H1 (cell line): ENCODE measurements around the gene RBM6. TPM values are rescaled to one million over a fixed set of nuclear protein-coding genes. Genes with fewer than 3 reads are reported as not detected.

Experiments used
- FOSL1 ChIP-seq: IDR thresholded peaks from 2 replicates; pipeline ENCODE4 v1.6.1; 2011; ENCODE audit warnings: mild to moderate bottlenecking, low read depth, low read length, moderate library complexity; ENCODE audit not compliant: insufficient read depth
- KDM5A ChIP-seq: fragments of 200-600 bp; IDR thresholded peaks from 2 replicates; pipeline ENCODE4 v1.7.1; 2012; ENCODE audit warnings: mild to moderate bottlenecking, low read length, inconsistent platforms, mixed read lengths
- NANOG ChIP-seq: IDR thresholded peaks from 2 replicates; pipeline ENCODE4 v1.6.1; 2011; ENCODE audit warnings: low read length, low read depth, mild to moderate bottlenecking, inconsistent platforms; ENCODE audit not compliant: insufficient read depth, poor library complexity, severe bottlenecking
- RAD21 ChIP-seq, 2 experiments: IDR thresholded peaks in 1 of 2; conservative IDR thresholded peaks in 1 of 2; 2 replicates each; pipeline ENCODE4 v1.6.1; 2011; ENCODE audit warnings: low read depth in 2 of 2, low read length in 2 of 2, improper control_type of control experiment in 1 of 2, inconsistent platforms in 1 of 2, mild to moderate bottlenecking in 1 of 2, moderate library complexity in 1 of 2
- TCF12 ChIP-seq: IDR thresholded peaks from 2 replicates; pipeline ENCODE4 v1.6.1; 2011; ENCODE audit warnings: low read depth, mild to moderate bottlenecking, low read length
- TEAD4 ChIP-seq: IDR thresholded peaks from 2 replicates; pipeline ENCODE4 v1.6.1; 2012; ENCODE audit warnings: low read depth, low read length, inconsistent platforms, mixed read lengths
- ZNF274 ChIP-seq: IDR thresholded peaks from 2 replicates; pipeline ENCODE4 v1.7.0; 2012; ENCODE audit warnings: low read length, borderline replicate concordance; ENCODE audit errors: extremely low read depth
- polyA plus RNA-seq, 7 experiments: library from polyadenylated mRNA; depleted of rRNA in 3 of 7; stranded (reverse) in 5 of 7; unstranded in 2 of 7; fragments of >200 nt in 5 of 7; fragments of 200-250 nt in 2 of 7; gene quantifications; 1 replicate in 5 of 7; 2 replicates in 1 of 7; 4 replicates in 1 of 7; pipeline versions ENCODE4 v1.2.1 to v1.2.3, GENCODE V29; 2011 to 2013; ENCODE audit warnings: missing spikeins in 2 of 7, mixed read lengths in 2 of 7
- total RNA-seq: library from RNA; stranded (reverse); fragmentation: NEBNext Ultra II Directional; extraction: Animal tissue kit (Norgen Biotek cat#: 25700); gene quantifications from 2 replicates; pipeline ENCODE4 v1.2.1, GENCODE V29; 2021

Gene RBM6
- total and polyA plus RNA-seq, 2 of the 8 experiments (the other 6 are each of a cell fraction or from before 2014, with no cell fraction given): 30.6 to 80.1 TPM

DNA sequence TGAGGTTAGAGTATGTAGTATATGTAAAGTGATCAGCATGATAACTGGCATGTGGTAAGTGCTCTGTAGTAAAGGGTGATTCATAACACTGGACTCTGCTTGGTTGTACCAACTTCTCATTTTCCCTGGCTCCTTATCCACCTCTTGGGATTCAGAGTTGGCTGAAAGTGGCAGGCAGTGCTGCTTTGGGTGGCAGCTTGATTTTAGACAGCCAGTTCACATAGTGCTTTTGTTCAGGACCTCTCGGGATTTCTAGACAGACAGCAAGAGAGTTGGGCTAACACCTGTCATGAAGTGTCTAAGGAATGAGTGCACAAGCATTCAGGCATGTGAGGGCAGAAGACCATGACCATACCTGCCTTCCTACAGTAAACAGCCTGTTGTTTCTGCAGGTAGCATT lies 69.0 kb downstream of the RBM6 start (continued):
- TF ChIP-seq ZNF274 (no peak), RAD21 (IDR thresholded peaks at IDR 0.05 in 1 of 2, conservative IDR thresholded peaks at IDR 0.05 in 1 of 2; ENCODE audit: low read depth in 2 of 2, low read length in 2 of 2) (no peak), NANOG (no peak), FOSL1 (no peak), TCF12 (no peak), TEAD4 (no peak), KDM5A (no peak)
